K562 (cell line): ENCODE results near the gene FASTKD1. TPM values are rescaled to one million over a fixed set of nuclear protein-coding genes. Genes with fewer than 3 reads are reported as not detected.

Source experiments
- ATAC-seq: fragments of 200-7000 bp; cut with Tn5 transposase; 3 replicates; pipeline ENCODE4 v1.9.1; 2020; ENCODE audit warnings: moderate library complexity
- BruUV-seq: library from RNA; stranded (reverse); fragments of 400-500 nt; replicated peaks from 2 replicates; lab custom pipeline; 2021; lab: Mats Ljungman, UMichigan
- CTCF ChIA-PET: fragments of 300-600 bp; formaldehyde crosslinking; extraction: SDS; loops from one replicate; lab custom pipeline; 2021; ENCODE audit warnings: low intra/inter-chr PET ratio; lab: Yijun Ruan, JAX
- POLR2A ChIA-PET: fragments of 300-600, 350-650 bp; sonication (Branson Sonifier 250); formaldehyde crosslinking; extraction: SDS; loops from one replicate; lab custom pipeline; 2021; ENCODE audit warnings: antibody characterized with exemption, inconsistent platforms; lab: Yijun Ruan, JAX
- DNase-seq, 4 experiments: peaks; one replicate each; pipeline versions ENCODE4 v3.0.0 to v3.0.0-alpha.2; 2011 to 2018; ENCODE audit warnings: low spot score in 3 of 4, mixed read lengths in 3 of 4; ENCODE audit errors: extremely low read depth in 1 of 4
- FAIRE-seq: peaks from 2 replicates; lab custom pipeline; 2011; peaks lifted over from hg19 to GRCh38; lab: Jason Lieb, UNC
- H2AFZ ChIP-seq: 2 replicates; pipeline ENCODE4 v1.6.0; 2011; ENCODE audit warnings: low read depth, low read length, control low read depth, inconsistent platforms
- H3K27ac ChIP-seq: fragments of 200-600 bp; 3 replicates; pipeline ENCODE4 v1.8.0; 2011; ENCODE audit warnings: low read depth, mild to moderate bottlenecking, control low read depth, inconsistent platforms, low read length, moderate library complexity, mixed read lengths; ENCODE audit errors: extremely low read depth
- H3K27me3 ChIP-seq, 2 experiments: fragments of 300-600 bp in 1 of 2; 2 replicates in 1 of 2; 3 replicates in 1 of 2; pipeline versions ENCODE4 v1.6.0 to v1.8.0; 2011; ENCODE audit warnings: inconsistent platforms in 2 of 2, low read length in 2 of 2, mild to moderate bottlenecking in 1 of 2, mixed read lengths in 1 of 2, moderate library complexity in 1 of 2; ENCODE audit not compliant: control insufficient read depth in 2 of 2, insufficient read depth in 2 of 2
- H3K36me3 ChIP-seq: fragments of 300-600 bp; 3 replicates; pipeline ENCODE4 v1.8.0; 2011; ENCODE audit warnings: mild to moderate bottlenecking, low read length, inconsistent platforms; ENCODE audit not compliant: control insufficient read depth, insufficient read depth
- H3K4me1 ChIP-seq, 2 experiments: fragments of 200-600 bp in 1 of 2; replicated peaks in 1 of 2; 2 replicates in 1 of 2; 3 replicates in 1 of 2; pipeline versions ENCODE4 v1.5.1 to v1.8.0; 2011; ENCODE audit warnings: inconsistent platforms in 2 of 2, low read length in 2 of 2, mild to moderate bottlenecking in 1 of 2, mixed read lengths in 1 of 2, moderate library complexity in 1 of 2; ENCODE audit not compliant: control insufficient read depth in 2 of 2, insufficient read depth in 2 of 2
- H3K4me2 ChIP-seq: 2 replicates; pipeline ENCODE4 v1.6.1; 2011; ENCODE audit warnings: low read length, control low read depth, inconsistent platforms, mixed read lengths; ENCODE audit not compliant: insufficient read depth
- H3K4me3 ChIP-seq: fragments of 200-600 bp; sonication (generic), shearing (Covaris generic); 2 replicates; pipeline ENCODE4 v1.5.1; 2016; ENCODE audit warnings: control low read depth, inconsistent platforms
- H3K79me2 ChIP-seq: fragments of 200-600 bp; 3 replicates; pipeline ENCODE4 v1.8.0; 2011; ENCODE audit warnings: low read length, inconsistent platforms; ENCODE audit not compliant: control insufficient read depth, insufficient read depth
- H3K9ac ChIP-seq, 2 experiments: 2 replicates each; pipeline versions ENCODE4 v1.6.0 to v1.6.1; 2011; ENCODE audit warnings: low read depth in 2 of 2, low read length in 2 of 2, control low read depth in 1 of 2, inconsistent platforms in 1 of 2, mild to moderate bottlenecking in 1 of 2, mixed read lengths in 1 of 2; ENCODE audit not compliant: insufficient read depth in 1 of 2
- H3K9me1 ChIP-seq: one replicate; pipeline ENCODE4 v1.6.0; 2011; ENCODE audit warnings: inconsistent platforms, mild to moderate bottlenecking, low read length, moderate library complexity; ENCODE audit not compliant: control insufficient read depth, insufficient read depth
- H3K9me3 ChIP-seq: replicated peaks from 2 replicates; pipeline ENCODE4 v1.5.1; 2011; ENCODE audit warnings: low read depth, low read length, inconsistent platforms; ENCODE audit not compliant: control insufficient read depth, insufficient read depth
- H4K20me1 ChIP-seq: replicated peaks from 2 replicates; pipeline ENCODE4 v1.6.1; 2011; ENCODE audit warnings: low read length, inconsistent platforms, mixed read lengths; ENCODE audit not compliant: control insufficient read depth, insufficient read depth
- EHMT2 ChIP-seq: fragments of 450-650 bp; IDR thresholded peaks from 2 replicates; pipeline ENCODE4 v1.6.1; 2018; ENCODE audit warnings: antibody characterized with exemption
- ELF2 ChIP-seq: fragments of 250-450 bp; sonication (Bioruptor Pico); IDR thresholded peaks from 2 replicates; pipeline ENCODE4 v1.5.0; 2021; ENCODE audit warnings: mild to moderate bottlenecking
- EP400 ChIP-seq: fragments of 450-650 bp; IDR thresholded peaks from 2 replicates; pipeline ENCODE4 v1.6.1; 2017; ENCODE audit warnings: antibody characterized with exemption, mild to moderate bottlenecking, moderate library complexity
- EWSR1 ChIP-seq: fragments of 450-650 bp; IDR thresholded peaks from 2 replicates; pipeline ENCODE4 v1.6.1; 2018; ENCODE audit warnings: borderline replicate concordance, mild to moderate bottlenecking, low read depth, moderate library complexity; ENCODE audit not compliant: partially characterized antibody
- JUND ChIP-seq, 2 experiments: IDR thresholded peaks; 2 replicates in 1 of 2; 3 replicates in 1 of 2; pipeline ENCODE4 v1.6.1; 2011; ENCODE audit warnings: borderline replicate concordance in 2 of 2, low read depth in 2 of 2, low read length in 2 of 2, improper control_type of control experiment in 1 of 2, missing biosample characterization in 1 of 2, missing genetic modification characterization in 1 of 2, missing genetic modification reagents in 1 of 2
- LCOR ChIP-seq: sonication (generic); formaldehyde crosslinking; IDR thresholded peaks from 2 replicates; pipeline ENCODE4 v1.8.0; 2022; ENCODE audit warnings: mild to moderate bottlenecking, missing genetic modification reagents
- MAFF ChIP-seq: IDR thresholded peaks from 2 replicates; pipeline ENCODE4 v1.6.1; 2012; ENCODE audit warnings: low read length, improper control_type of control experiment
- MBD2 ChIP-seq: sonication (generic); IDR thresholded peaks from 2 replicates; pipeline ENCODE4 v1.6.1; 2016; ENCODE audit warnings: low read depth, borderline replicate concordance
- NRF1 ChIP-seq, 2 experiments: fragments of 450-650 bp; IDR thresholded peaks in 1 of 2; conservative IDR thresholded peaks in 1 of 2; 2 replicates each; pipeline ENCODE4 v1.6.1; 2014; ENCODE audit warnings: mild to moderate bottlenecking in 2 of 2
- PHB2 ChIP-seq: fragments of 450-650 bp; IDR thresholded peaks from 2 replicates; pipeline ENCODE4 v1.6.1; 2017; ENCODE audit warnings: low read depth
- PML ChIP-seq: IDR thresholded peaks from 2 replicates; pipeline ENCODE4 v1.6.1; 2012; ENCODE audit warnings: low read length, inconsistent platforms
- SMAD3 ChIP-seq: fragments of 450-650 bp; formaldehyde crosslinking; conservative IDR thresholded peaks from 2 replicates; pipeline ENCODE4 v1.4.0; 2020; ENCODE audit warnings: mild to moderate bottlenecking
- THRAP3 ChIP-seq: fragments of 450-650 bp; IDR thresholded peaks from 2 replicates; pipeline ENCODE4 v1.6.1; 2016; ENCODE audit warnings: mild to moderate bottlenecking, inconsistent platforms, borderline replicate concordance
- ZC3H8 ChIP-seq: fragments of 450-650 bp; IDR thresholded peaks from 2 replicates; pipeline ENCODE4 v1.6.1; 2017
- ZNF318 ChIP-seq, 2 experiments: fragments of 450-650 bp; IDR thresholded peaks; 2 replicates each; pipeline ENCODE4 v1.6.1; 2016; ENCODE audit warnings: mild to moderate bottlenecking in 2 of 2, borderline replicate concordance in 1 of 2, low read depth in 1 of 2, moderate library complexity in 1 of 2
- WGBS: fragments of 100-300 bp; shearing (Covaris generic); methylation state at CpG from one replicate; pipeline ENCODE4 v1.1.6; 2016; ENCODE audit warnings: low coverage, mixed read lengths; ENCODE audit not compliant: insufficient coverage; ENCODE audit errors: missing lambda C conversion rate; 5-methylcytosine and 5-hydroxymethylcytosine counted together
- in situ Hi-C: fragments of 300-500 bp; cut with MboI; formaldehyde crosslinking; loops from 4 replicates; pipeline ENCODE4 v1.15.0; 2018; ENCODE audit warnings: inconsistent platforms, mixed read lengths
- intact Hi-C: fragments of 100-400 bp; cut with micrococcal nuclease; formaldehyde crosslinking; loops from 2 replicates; pipeline ENCODE4 v1.14.2; 2022
- polyA plus RNA-seq, 8 experiments: library from polyadenylated mRNA; depleted of rRNA in 4 of 8; stranded (reverse) in 5 of 8; unstranded in 3 of 8; fragments of >200 nt; fragmentation: Nextera tagmentation in 2 of 8; fragmentation: Illumina TruSeq in 1 of 8; extraction: Ambion mirVana in 2 of 8; extraction: Trizol in 1 of 8; gene quantifications; 2 replicates each; pipeline versions ENCODE4 v1.2.1 to v1.2.3, GENCODE V29; 2011 to 2014; ENCODE audit warnings: inconsistent platforms in 1 of 8, missing spikeins in 1 of 8
- total RNA-seq, 7 experiments: library from RNA; depleted of rRNA in 6 of 7; stranded (reverse); fragments of >200 nt in 6 of 7; fragmentation: Illumina TruSeq in 2 of 7; extraction: Trizol in 2 of 7; gene quantifications; 2 replicates each; pipeline versions ENCODE4 v1.2.1 to v1.2.3, GENCODE V29; 2011 to 2021; ENCODE audit warnings: low replicate concordance in 1 of 7

The FASTKD1 gene
- total and polyA plus RNA-seq, 9 of the 15 experiments (the other 6 are each of a cell fraction or from before 2014, with no cell fraction given) = 63.5 to 134 (median 119) TPM

GRCh38 chr2:169573974-169574299 is 272 bp upstream of the FASTKD1 start:
- DNase-seq (no peak), FAIRE-seq (no peak), ATAC-seq (no peak)
- H2AFZ ChIP-seq = peak overlapping the region; percentile 87
- no peaks in the 10 kb centered on the region for H3K27me3 ChIP-seq
- H3K4me2 ChIP-seq = peak overlapping the region; percentile 95
- CTCF ChIA-PET = no interaction called here
- BruUV-seq = no TSS peak
- H3K9me1 ChIP-seq = no peaks in the 10 kb centered on the region
- in situ Hi-C loops = no loop called here
- POLR2A ChIA-PET = interaction anchor here (0.6 to 3.4 kb wide), 7 partner anchors 9 to 254 kb away, joined by 3 to 17 read pairs (median 5); partner anchors contain the start of gene PPIG
- no peak overlapping the region; the same call in 1 of the 3 replicates for H3K27ac ChIP-seq
- no peaks in the 10 kb centered on the region for H4K20me1 ChIP-seq
- no peaks in the 10 kb centered on the region for H3K9me3 ChIP-seq
- peak overlapping the region; percentile 80 to 88; a peak in 1 of 4 replicates for H3K9ac ChIP-seq
- peaks cover 47% of the 10 kb centered on the region for H3K79me2 ChIP-seq
- 34% methylated on average over 6 of the region's 6 CpGs for WGBS
- H3K36me3 ChIP-seq = peaks cover 18% of the 10 kb centered on the region
- intact Hi-C loops = loop anchor here (1.0 to 10.0 kb wide), 3 partner anchors 10 to 351 kb away; partner anchors contain the start of gene PPIG
- H3K4me1 ChIP-seq = peaks cover 4 to 18% of the 10 kb centered on the region in 2 experiments; a peak in 4 of 5 replicates
- peak overlapping the region; percentile 61; the same call in 1 of the 2 replicates for H3K4me3 ChIP-seq
- TF ChIP-seq SMAD3 (CRISPR knock-in tag) = no peak
- no peak; the same call in 1 of the 2 replicates for TF ChIP-seq PML
- TF ChIP-seq EHMT2 = no peak
- TF ChIP-seq EWSR1 = no peak
- peak in 1 of 2 experiments; percentile 58; a peak in 2 of 4 replicates for TF ChIP-seq NRF1 (conservative IDR thresholded peaks at IDR 0.05 in 1 of 2, IDR thresholded peaks at IDR 0.05 in 1 of 2)
- TF ChIP-seq JUND (IDR thresholded peaks at IDR 0.05; ENCODE audit: borderline replicate concordance, low read depth, low read length) = no peak
- no peak for TF ChIP-seq JUND (tag; IDR thresholded peaks at IDR 0.05; ENCODE audit: borderline replicate concordance, low read depth, low read length)
- TF ChIP-seq MAFF = no peak
- TF ChIP-seq EP400 = peak; percentile 60; the same call in 1 of the 2 replicates
- TF ChIP-seq ZNF318 (IDR thresholded peaks at IDR 0.05; ENCODE audit: borderline replicate concordance in 1 of 2, low read depth in 1 of 2) = no peak
- no peak for TF ChIP-seq THRAP3
- 0 out of 2 replicates have a peak, but pooled peaks have one; percentile 28 for TF ChIP-seq LCOR (CRISPR knock-in tag)
- TF ChIP-seq PHB2 = no peak
- TF ChIP-seq MBD2 = no peak
- TF ChIP-seq ZC3H8 = no peak
- TF ChIP-seq ELF2 (CRISPR knock-in tag) = no peak
